Ovary (tissue), 10 donors: ENCODE results near the gene PRLH. TPM values are rescaled to one million over a fixed set of nuclear protein-coding genes. Genes with fewer than 3 reads are reported as not detected.

Experiments used
- DNase-seq, 5 donors: peaks; one replicate each; pipeline ENCODE4 v3.0.0-alpha.2; 2019 to 2020
- H3K27ac ChIP-seq, 2 donors: fragments of 200-600 bp; one replicate each; pipeline versions ENCODE4 v1.5.1 to v1.8.0; 2019 to 2022
- H3K27me3 ChIP-seq: fragments of 200-600 bp; one replicate; pipeline ENCODE4 v1.8.0; 2022
- H3K36me3 ChIP-seq: fragments of 200-600 bp; sonication (generic); one replicate; pipeline ENCODE4 v1.5.1; 2019
- H3K4me1 ChIP-seq: one replicate; pipeline ENCODE4 v1.8.1; 2013; ENCODE audit warnings: mild to moderate bottlenecking, moderate library complexity; ENCODE audit not compliant: insufficient read depth
- H3K4me3 ChIP-seq: fragments of 200-600 bp; sonication (generic); one replicate; pipeline ENCODE4 v1.5.1; 2017
- H3K9me3 ChIP-seq, 2 donors: fragments of 200-600 bp in 1 of 2; sonication (generic) in 1 of 2; one replicate each; pipeline versions ENCODE4 v1.5.1 to v1.8.1; 2013 to 2019; ENCODE audit warnings: mild to moderate bottlenecking in 1 of 2, moderate library complexity in 1 of 2
- CTCF ChIP-seq, 3 donors: fragments of 450-650 bp in 2 of 3; fragments of 200-600 bp in 1 of 3; IDR thresholded peaks; one replicate each; pipeline versions ENCODE4 v1.5.1 to v1.8.0; 2016 to 2022; ENCODE audit warnings: antibody characterized with exemption in 3 of 3, mild to moderate bottlenecking in 1 of 3
- EP300 ChIP-seq: sonication (generic); formaldehyde crosslinking; IDR thresholded peaks from one replicate; pipeline ENCODE4 v1.6.1; 2017; ENCODE audit warnings: antibody characterized with exemption
- POLR2A ChIP-seq: fragments of 450-650 bp; IDR thresholded peaks from one replicate; pipeline ENCODE4 v1.6.1; 2017; ENCODE audit warnings: antibody characterized with exemption, mild to moderate bottlenecking, moderate library complexity
- WGBS, 3 donors: extraction: QIAGEN DNeasy Blood & Tissue Kit in 1 of 3; methylation state at CpG; one replicate each; pipeline versions ENCODE4 v1.1.5 to v1.1.7; 2013 to 2017; 5-methylcytosine and 5-hydroxymethylcytosine counted together
- intact Hi-C, 4 donors: fragments of 100-400 bp; cut with DNase I; formaldehyde crosslinking; loops; one replicate each; pipeline versions ENCODE4 v1.11.0 to v1.15.1; 2022 to 2023
- long read RNA-seq, 3 donors: library from polyadenylated mRNA in 2 of 3; unstranded in 2 of 3; transcript quantifications; one replicate each; pipeline ENCODE4 v2.0.0 and lab custom pipeline, GENCODE V29; 2021 to 2026
- polyA plus RNA-seq, 2 donors: library from polyadenylated mRNA; stranded (reverse); fragments of 200-250 nt in 1 of 2; fragments of 350-450 nt in 1 of 2; fragmentation: Illumina TruSeq in 1 of 2; extraction: RNeasy Lipid Tissue Mini Kit (QIAGEN cat#74804) in 1 of 2; gene quantifications; one replicate each; pipeline ENCODE4 v1.2.3, GENCODE V29; 2013 to 2014
- total RNA-seq, 7 donors: library from RNA; depleted of rRNA in 2 of 7; stranded (reverse); fragments of >200 nt in 2 of 7; fragmentation: NEBNext Ultra II Directional in 3 of 7; extraction: Animal tissue kit (Norgen Biotek cat#: 25700) in 3 of 7; gene quantifications; one replicate each; pipeline versions ENCODE4 v1.1.0 to v1.2.4, GENCODE V29; 2016 to 2023
- donor health status: DM: no; HTN: no; CAD: no; lungs with moderate emphysema.
- donor health status: DM: no; HTN: no; CAD: no.
- donor health status: Bipolar disorder and iron deficiency.
- donor health status: DM: yes; HTN: yes; CAD: no.
- donor health status: DM: no; HTN: no; CAD: no.
- donor health status: DM: yes; HTN: yes; CAD: no.

PRLH gene
- not detected for total RNA-seq
- not detected for polyA plus RNA-seq
- long read RNA-seq, donor 1: 0 reads
- long read RNA-seq, donor 2: 0 reads
- long read RNA-seq, donor 3: 0 reads

- Histone ChIP-seq H3K9me3 (no peaks in the 10 kb centered on the region), H3K27ac (no peak within 1 kb of the TSS), H3K4me1 (peaks cover under 1% of the 10 kb centered on the region), H3K36me3 (no peaks in the 10 kb centered on the region), H3K4me3 (no peak within 1 kb of the TSS), H3K27me3 (no peaks in the 10 kb centered on the region)
- TF ChIP-seq EP300: no peak
- no peak for TF ChIP-seq POLR2A
- no peak for TF ChIP-seq CTCF (IDR thresholded peaks at IDR 0.05)
- WGBS, 3 donors: 76 to 80% (median 77%) methylated on average over 31 to 32 of the region's 32 CpGs
- intact Hi-C loops: no loop called here
- peak in 3 of 5 donors; percentile 18 to 32 (median 25) for DNase-seq
These were observed at the start of gene PRLH for GRCh38 chr2:237566401-237567235. Gene PRLH, plus strand, starts transcription at chr2:237566574. Its CDS starts 0 bp downstream, at chr2:237566574.

- H3K9me3 ChIP-seq: no peaks in the 10 kb centered on the region
- H3K27me3 ChIP-seq: no peaks in the 10 kb centered on the region
- H3K36me3 ChIP-seq: no peaks in the 10 kb centered on the region
- no peak overlapping the region for H3K27ac ChIP-seq
- 89 to 93% (median 92%) methylated on average over 4 of the region's 4 CpGs for WGBS, 3 donors
- no peak for TF ChIP-seq POLR2A
- TF ChIP-seq EP300: no peak
- no peak for TF ChIP-seq CTCF (IDR thresholded peaks at IDR 0.05)
- no peak overlapping the region for H3K4me3 ChIP-seq
- peaks cover 13% of the 10 kb centered on the region for H3K4me1 ChIP-seq
- intact Hi-C loops: loop anchor here in 3 of 4 donors (2.0 to 10.0 kb wide), 3 partner anchors 44 to 228 kb away; no protein-coding TSS in a partner anchor
- no peak for DNase-seq
These were observed 49.2 kb upstream of the PRLH start for GRCh38 chr2:237517163-237517562.

- Histone ChIP-seq H3K27ac (no peak overlapping the region), H3K27me3 (no peaks in the 10 kb centered on the region), H3K9me3 (no peaks in the 10 kb centered on the region), H3K4me1 (peaks cover 10% of the 10 kb centered on the region), H3K4me3 (no peak overlapping the region), H3K36me3 (no peaks in the 10 kb centered on the region)
- no peak for TF ChIP-seq EP300
- no peak for TF ChIP-seq CTCF (IDR thresholded peaks at IDR 0.05)
- no peak for TF ChIP-seq POLR2A
- WGBS, 3 donors: 88 to 98% (median 92%) methylated on average over 1 of the region's 1 CpG
- intact Hi-C loops: loop anchor here in 3 of 4 donors (2.0 to 10.0 kb wide), 3 partner anchors 43 to 227 kb away; no protein-coding TSS in a partner anchor
- DNase-seq: no peak
These were observed 48.4 kb upstream of the PRLH start for GRCh38 chr2:237517990-237518389.

GRCh38 chr2:237519506-237520245, 46.7 kb upstream of the PRLH start:
- no peak overlapping the region for H3K27ac ChIP-seq
- H3K4me3 ChIP-seq: no peak overlapping the region
- TF ChIP-seq EP300: no peak
- no peaks in the 10 kb centered on the region for H3K36me3 ChIP-seq
- no peaks in the 10 kb centered on the region for H3K27me3 ChIP-seq
- 68 to 71% (median 71%) methylated on average over 13 to 14 of the region's 14 CpGs for WGBS, 3 donors
- intact Hi-C loops: loop anchor here in 3 of 4 donors (5.0 to 10.0 kb wide), 2 partner anchors 53 to 225 kb away; no protein-coding TSS in a partner anchor
- peaks cover 5% of the 10 kb centered on the region for H3K4me1 ChIP-seq
- H3K9me3 ChIP-seq: no peaks in the 10 kb centered on the region
- no peak for DNase-seq
